Ascending aorta (tissue), 2 donors: ENCODE results near the gene ZBTB16. TPM values are rescaled to one million over a fixed set of nuclear protein-coding genes. Genes with fewer than 3 reads are reported as not detected.

Source experiments
- DNase-seq, 2 donors: peaks; one replicate each; pipeline ENCODE4 v3.0.0-alpha.2; 2019; ENCODE audit warnings: low spot score in 2 of 2
- H3K27ac ChIP-seq, 2 donors: fragments of 200-600 bp; sonication (generic); one replicate each; pipeline ENCODE4 v1.5.1; 2016 to 2017; ENCODE audit warnings: mild to moderate bottlenecking in 1 of 2
- H3K27me3 ChIP-seq: fragments of 200-600 bp; sonication (generic); one replicate; pipeline ENCODE4 v1.5.1; 2017
- H3K36me3 ChIP-seq, 2 donors: fragments of 200-600 bp; sonication (generic); one replicate each; pipeline ENCODE4 v1.5.1; 2016
- H3K4me1 ChIP-seq, 2 donors: fragments of 200-600 bp; sonication (generic); one replicate each; pipeline ENCODE4 v1.5.1; 2016 to 2017; ENCODE audit warnings: mild to moderate bottlenecking in 1 of 2
- H3K4me3 ChIP-seq, 2 donors: fragments of 200-600 bp; sonication (generic); one replicate each; pipeline ENCODE4 v1.5.1; 2016 to 2017; ENCODE audit warnings: mild to moderate bottlenecking in 1 of 2
- H3K9me3 ChIP-seq, 2 donors: fragments of 200-600 bp; sonication (generic); one replicate each; pipeline ENCODE4 v1.5.1; 2016
- CTCF ChIP-seq, 3 experiments: fragments of 200-600 bp in 2 of 3; fragments of 450-650 bp in 1 of 3; sonication (generic) in 2 of 3; IDR thresholded peaks; one replicate each; pipeline ENCODE4 v1.5.1; 2016 to 2019; ENCODE audit warnings: antibody characterized with exemption in 3 of 3, mild to moderate bottlenecking in 1 of 3, moderate library complexity in 1 of 3
- intact Hi-C: fragments of 100-400 bp; cut with DNase I; formaldehyde crosslinking; loops from one replicate; pipeline ENCODE4 v1.15.1; 2023
- total RNA-seq: library from RNA; depleted of rRNA; stranded (reverse); fragments of >200 nt; gene quantifications from one replicate; pipeline ENCODE4 v1.1.0, GENCODE V29; 2016

Gene ZBTB16
- total RNA-seq, 1 donor from 2014 or later = 344 TPM

GRCh38 chr11:114097832-114098231, 38.3 kb downstream of the ZBTB16 start:
- no peak for TF ChIP-seq CTCF (IDR thresholded peaks at IDR 0.05)
- DNase-seq = peak in 1 of 2 donors; percentile 31
- Histone ChIP-seq H3K36me3 (peaks cover 19 to 35% of the 10 kb centered on the region in 2 donors), H3K9me3 (no peaks in the 10 kb centered on the region), H3K4me1 (peaks cover 29 to 76% of the 10 kb centered on the region in 2 donors), H3K27ac (peak overlapping the region in 1 of 2 donors; percentile 3), H3K27me3 (no peaks in the 10 kb centered on the region), H3K4me3 (peak overlapping the region in 1 of 2 donors; percentile 3)
- intact Hi-C loops = no loop called here

GRCh38 chr11:114098927-114099326, 39.4 kb downstream of the ZBTB16 start:
- Histone ChIP-seq H3K27ac (peak overlapping the region in 1 of 2 donors; percentile 22), H3K4me3 (peak overlapping the region in 1 of 2 donors; percentile 11), H3K4me1 (peaks cover 20 to 79% of the 10 kb centered on the region in 2 donors), H3K9me3 (no peaks in the 10 kb centered on the region), H3K36me3 (peaks cover 15 to 26% of the 10 kb centered on the region in 2 donors), H3K27me3 (no peaks in the 10 kb centered on the region)
- TF ChIP-seq CTCF (IDR thresholded peaks at IDR 0.05) = no peak
- DNase-seq = no peak
- intact Hi-C loops = no loop called here

- H3K27me3 ChIP-seq = no peaks in the 10 kb centered on the region
- peak overlapping the region in 1 of 2 donors; percentile 11 for H3K4me3 ChIP-seq
- intact Hi-C loops = no loop called here
- H3K36me3 ChIP-seq = peaks cover 15 to 25% of the 10 kb centered on the region in 2 donors
- peak in 1 of 2 donors; percentile 58 for DNase-seq
- peaks cover 26 to 81% of the 10 kb centered on the region in 2 donors for H3K4me1 ChIP-seq
- H3K27ac ChIP-seq = peak overlapping the region; percentile 22 to 33
- TF ChIP-seq CTCF (IDR thresholded peaks at IDR 0.05) = no peak
- no peaks in the 10 kb centered on the region for H3K9me3 ChIP-seq
These were observed 40.1 kb downstream of the ZBTB16 start for GRCh38 chr11:114099392-114100178.

- Histone ChIP-seq H3K27me3 (no peaks in the 10 kb centered on the region), H3K27ac (peak overlapping the region; percentile 42 to 87), H3K9me3 (no peaks in the 10 kb centered on the region), H3K36me3 (peaks cover 27 to 47% of the 10 kb centered on the region in 2 donors), H3K4me1 (peaks cover 30 to 89% of the 10 kb centered on the region in 2 donors), H3K4me3 (peak overlapping the region; percentile 4 to 18)
- intact Hi-C loops = no loop called here
- TF ChIP-seq CTCF (IDR thresholded peaks at IDR 0.05) = no peak
- peak in 1 of 2 donors; percentile 16 for DNase-seq
These were observed 43.7 kb downstream of the ZBTB16 start for GRCh38 chr11:114102993-114103896.

- TF ChIP-seq CTCF (IDR thresholded peaks at IDR 0.05) = no peak
- DNase-seq = no peak
- Histone ChIP-seq H3K36me3 (peaks cover 19 to 48% of the 10 kb centered on the region in 2 donors), H3K4me3 (peak overlapping the region in 1 of 2 donors; percentile 18), H3K27ac (peak overlapping the region; percentile 77 to 87), H3K27me3 (no peaks in the 10 kb centered on the region), H3K4me1 (peaks cover 41 to 94% of the 10 kb centered on the region in 2 donors), H3K9me3 (no peaks in the 10 kb centered on the region)
- intact Hi-C loops = no loop called here
These were observed 46.1 kb downstream of the ZBTB16 start for GRCh38 chr11:114105611-114106010.
